DMS79 treated with DMSO at 0.1 percent for 48 hours (cell line): ENCODE data around the gene ARGLU1.

Experiments
- DNase-seq: peaks from one replicate; lab custom pipeline; 2025; lab: John Stamatoyannopoulos, UW

ARGLU1 gene

GRCh38 chr13:106587787-106588186, 19.9 kb upstream of the ARGLU1 start:
- no peak for DNase-seq

GRCh38 chr13:106586648-106587166, 18.8 kb upstream of the ARGLU1 start:
- DNase-seq = no peak

- DNase-seq = no peak
These were observed 13.3 kb upstream of the ARGLU1 start for GRCh38 chr13:106581225-106581624.

- no peak for DNase-seq
These were observed 8.0 kb upstream of the ARGLU1 start for GRCh38 chr13:106575896-106576295.

GRCh38 chr13:106573868-106574267, 5.9 kb upstream of the ARGLU1 start:
- DNase-seq = no peak

- DNase-seq = no peak
These were observed 5.4 kb upstream of the ARGLU1 start for GRCh38 chr13:106573284-106573846.

GRCh38 chr13:106570299-106570852, 2.4 kb upstream of the ARGLU1 start:
- DNase-seq = no peak

GRCh38 chr13:106569233-106570095, 1.5 kb upstream of the ARGLU1 start:
- no peak for DNase-seq

GRCh38 chr13:106568299-106569003, 514 bp upstream of the ARGLU1 start:
- peak; percentile 91 for DNase-seq

- peak; percentile 64 for DNase-seq
These were observed 1.1 kb downstream of the ARGLU1 start for GRCh38 chr13:106566641-106567473.

- no peak for DNase-seq
These were observed 2.7 kb downstream of the ARGLU1 start for GRCh38 chr13:106565127-106565775.

GRCh38 chr13:106562301-106562700, 5.6 kb downstream of the ARGLU1 start:
- no peak for DNase-seq

- no peak for DNase-seq
These were observed 6.3 kb downstream of the ARGLU1 start for GRCh38 chr13:106561551-106562170.

- DNase-seq = no peak
These were observed 7.1 kb downstream of the ARGLU1 start for GRCh38 chr13:106560821-106561220.

- DNase-seq = no peak
These were observed 9.4 kb downstream of the ARGLU1 start for GRCh38 chr13:106558527-106558926.

GRCh38 chr13:106555631-106556328, 12.2 kb downstream of the ARGLU1 start:
- no peak for DNase-seq

- DNase-seq = no peak
These were observed 16.2 kb downstream of the ARGLU1 start for GRCh38 chr13:106551751-106552150.

- no peak for DNase-seq
These were observed 16.6 kb downstream of the ARGLU1 start for GRCh38 chr13:106551350-106551749.

- DNase-seq = no peak
These were observed 17.3 kb downstream of the ARGLU1 start for GRCh38 chr13:106550570-106551135.
